Upper lobe of right lung (tissue), 1 donor: ENCODE measurements around the gene CLEC16A. TPM values are rescaled to one million over a fixed set of nuclear protein-coding genes. Genes with fewer than 3 reads are reported as not detected.
A peak's percentile ranks its signal among the peaks of the same experiment; 100 is the strongest.

Experiments
- ATAC-seq: fragments of 200-7000 bp; cut with Tn5 transposase; one replicate; pipeline ENCODE4 v1.9.1; 2020; ENCODE audit warnings: mild to moderate bottlenecking, moderate library complexity
- DNase-seq: peaks from one replicate; pipeline ENCODE4 v3.0.0-alpha.2; 2020
- H3K27ac ChIP-seq: fragments of 200-600 bp; one replicate; pipeline ENCODE4 v1.8.0; 2022
- H3K27me3 ChIP-seq: fragments of 200-600 bp; one replicate; pipeline ENCODE4 v1.8.0; 2022; ENCODE audit warnings: mild to moderate bottlenecking
- H3K36me3 ChIP-seq: fragments of 200-600 bp; one replicate; pipeline ENCODE4 v1.8.0; 2022
- H3K4me1 ChIP-seq: fragments of 200-600 bp; one replicate; pipeline ENCODE4 v1.8.0; 2022
- H3K4me3 ChIP-seq: fragments of 200-600 bp; one replicate; pipeline ENCODE4 v1.8.0; 2022; ENCODE audit warnings: mild to moderate bottlenecking
- H3K9me3 ChIP-seq: fragments of 200-600 bp; one replicate; pipeline ENCODE4 v1.8.0; 2022
- CTCF ChIP-seq: fragments of 200-600 bp; IDR thresholded peaks from one replicate; pipeline ENCODE4 v1.8.0; 2022; ENCODE audit warnings: antibody characterized with exemption
- intact Hi-C: fragments of 100-400 bp; cut with DNase I; formaldehyde crosslinking; loops from one replicate; pipeline ENCODE4 v1.11.0; 2022
- total RNA-seq: library from RNA; stranded (reverse); fragmentation: NEBNext Ultra II Directional; extraction: Animal tissue kit (Norgen Biotek cat#: 25700); gene quantifications from one replicate; pipeline ENCODE4 v1.2.1, GENCODE V29; 2021
- donor health status: DM: no; HTN: yes; CAD: no; lungs with severe emphysema.

Gene CLEC16A
- total RNA-seq, 1 donor from 2014 or later, result 36.9 TPM

DNA sequence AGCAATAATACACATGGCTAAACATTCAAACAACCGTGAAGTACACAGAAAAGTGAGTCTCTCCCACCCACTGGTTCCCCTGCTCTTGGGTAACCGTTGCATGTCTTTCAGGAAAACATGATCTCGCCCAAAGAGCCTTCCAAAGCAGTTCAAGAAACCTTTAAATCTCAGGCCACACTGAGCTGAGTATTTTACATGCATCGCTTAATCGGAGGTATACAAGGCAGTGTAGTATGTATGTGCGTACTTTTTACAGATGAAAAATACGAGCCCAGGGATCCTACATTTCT, 1.4 kb upstream of the CLEC16A start:
- intact Hi-C loops, result no loop called here
- Histone ChIP-seq H3K4me1 (peaks cover 61% of the 10 kb centered on the region), H3K4me3 (no peak overlapping the region), H3K36me3 (no peaks in the 10 kb centered on the region), H3K27me3 (no peaks in the 10 kb centered on the region), H3K27ac (peak overlapping the region; percentile 84), H3K9me3 (no peaks in the 10 kb centered on the region)
- TF ChIP-seq CTCF, result no peak
- ATAC-seq (no peak), DNase-seq (no peak)

GRCh38 chr16:10945065-10945787, 862 bp downstream of the CLEC16A start:
- H3K27me3 ChIP-seq, result no peaks in the 10 kb centered on the region
- DNase-seq, result no peak
- peak overlapping the region; percentile 83 for H3K4me3 ChIP-seq
- no peaks in the 10 kb centered on the region for H3K36me3 ChIP-seq
- H3K27ac ChIP-seq, result peak overlapping the region; percentile 77
- no peak for ATAC-seq
- no peak for TF ChIP-seq CTCF
- intact Hi-C loops, result no loop called here
- H3K4me1 ChIP-seq, result peaks cover 46% of the 10 kb centered on the region
- no peaks in the 10 kb centered on the region for H3K9me3 ChIP-seq

- intact Hi-C loops, result no loop called here
- DNase-seq, result peak; percentile 77
- Histone ChIP-seq H3K36me3 (no peaks in the 10 kb centered on the region), H3K4me3 (peak overlapping the region; percentile 83), H3K27me3 (no peaks in the 10 kb centered on the region), H3K4me1 (peaks cover 41% of the 10 kb centered on the region), H3K27ac (peak overlapping the region; percentile 62), H3K9me3 (no peaks in the 10 kb centered on the region)
- no peak for TF ChIP-seq CTCF
- peak; percentile 27 for ATAC-seq
Measured at GRCh38 chr16:10946308-10946707, 1.9 kb downstream of the CLEC16A start.

- no peaks in the 10 kb centered on the region for H3K27me3 ChIP-seq
- H3K27ac ChIP-seq, result no peak overlapping the region
- H3K4me3 ChIP-seq, result no peak overlapping the region
- intact Hi-C loops, result no loop called here
- H3K4me1 ChIP-seq, result peaks cover 41% of the 10 kb centered on the region
- DNase-seq (peak; percentile 63), ATAC-seq (no peak)
- no peak for TF ChIP-seq CTCF
- no peaks in the 10 kb centered on the region for H3K9me3 ChIP-seq
- no peaks in the 10 kb centered on the region for H3K36me3 ChIP-seq
Measured at GRCh38 chr16:10947211-10947787, 2.9 kb downstream of the CLEC16A start.

DNA sequence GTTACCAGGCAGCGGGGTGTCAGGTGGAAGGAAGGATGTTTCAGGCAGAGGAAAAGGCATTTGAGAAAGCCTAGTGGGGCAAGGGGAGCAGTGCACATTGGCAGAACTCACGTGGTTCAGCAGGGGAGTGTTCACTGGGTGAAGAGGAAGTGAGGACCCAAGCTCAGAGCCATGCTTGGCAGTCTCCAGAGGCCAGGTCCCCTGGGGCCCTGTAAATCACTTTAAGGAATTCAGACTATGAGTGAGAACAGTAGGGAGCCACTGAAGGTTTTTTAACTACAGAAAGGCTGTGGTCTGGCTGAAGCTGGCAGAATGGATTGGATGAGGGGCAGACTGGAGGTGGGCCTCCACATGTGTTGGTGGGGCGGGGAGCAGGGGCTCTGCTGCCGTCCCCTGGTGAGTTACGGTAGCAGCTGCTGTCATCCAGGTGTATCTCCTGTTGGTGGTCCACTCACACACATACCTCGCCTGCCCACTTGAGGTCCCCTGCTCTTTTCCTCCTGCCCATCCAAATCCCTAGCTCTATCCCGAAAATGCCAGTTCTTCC, 5.1 kb downstream of the CLEC16A start:
- H3K27ac ChIP-seq, result no peak overlapping the region
- peaks cover 37% of the 10 kb centered on the region for H3K4me1 ChIP-seq
- ATAC-seq (peak; percentile 58), DNase-seq (no peak)
- no peaks in the 10 kb centered on the region for H3K9me3 ChIP-seq
- no peaks in the 10 kb centered on the region for H3K27me3 ChIP-seq
- intact Hi-C loops, result no loop called here
- no peak for TF ChIP-seq CTCF
- H3K4me3 ChIP-seq, result no peak overlapping the region
- no peaks in the 10 kb centered on the region for H3K36me3 ChIP-seq
